HUDEP-2 (cell line): ENCODE results near the gene UBASH3B.
"Not testable (repeated sequence)": the region's sequence is repeated elsewhere in the genome, so short reads cannot be mapped to it uniquely, and the experiment has no call there.

Source experiments
- DNase-seq, 76 experiments: peaks; one replicate each; lab custom pipeline; 2025; ENCODE audit not compliant: unreplicated experiment in 76 of 76; lab: John Stamatoyannopoulos, UW

The UBASH3B gene

GRCh38 chr11:122833846-122834464 lies 178.4 kb downstream of the UBASH3B start:
- no peak for DNase-seq

- DNase-seq = no peak
These were observed 181.4 kb downstream of the UBASH3B start for GRCh38 chr11:122836916-122837315.

- DNase-seq = no peak
These were observed 182.2 kb downstream of the UBASH3B start for GRCh38 chr11:122837528-122838346.

DNA sequence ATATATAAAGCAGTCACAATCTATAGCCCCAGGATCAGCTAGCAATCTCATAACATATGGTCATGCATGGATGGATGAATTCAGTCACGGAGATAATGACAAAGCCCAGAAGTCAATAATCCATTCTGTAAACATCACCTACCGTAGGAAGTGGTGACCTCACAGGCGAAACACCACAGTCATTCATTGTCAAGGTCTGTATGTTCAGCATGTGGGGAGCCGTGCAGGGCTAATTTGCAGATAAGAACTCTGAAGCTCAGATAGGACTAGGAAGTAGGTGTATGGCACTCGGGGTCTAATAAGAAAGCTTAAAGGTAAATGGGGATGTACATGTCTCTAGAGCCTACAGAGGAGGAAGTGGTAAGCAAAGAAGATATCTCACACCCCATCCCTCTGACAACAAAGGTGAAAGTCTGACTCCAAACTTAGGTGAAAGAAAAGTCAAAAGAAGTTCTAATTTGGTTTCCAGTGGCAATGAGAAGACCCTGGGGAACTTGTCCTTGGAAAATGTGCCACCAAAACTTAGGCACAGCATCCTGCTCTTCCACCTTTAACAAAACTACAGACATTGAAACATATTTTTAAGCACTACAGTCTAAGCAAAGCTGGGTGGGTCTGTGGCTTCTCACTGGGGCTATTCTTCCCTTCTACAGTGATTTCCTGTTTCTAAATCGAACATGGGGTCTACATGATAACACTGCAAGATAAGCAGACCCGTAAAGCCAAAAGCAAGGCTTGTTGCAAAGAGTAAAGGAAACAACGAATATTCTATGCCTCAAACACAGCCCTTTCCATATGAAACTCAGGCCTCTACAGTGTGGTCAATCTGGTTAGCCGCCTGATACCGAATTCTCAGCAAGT lies 188.0 kb downstream of the UBASH3B start:
- no peak for DNase-seq

DNA sequence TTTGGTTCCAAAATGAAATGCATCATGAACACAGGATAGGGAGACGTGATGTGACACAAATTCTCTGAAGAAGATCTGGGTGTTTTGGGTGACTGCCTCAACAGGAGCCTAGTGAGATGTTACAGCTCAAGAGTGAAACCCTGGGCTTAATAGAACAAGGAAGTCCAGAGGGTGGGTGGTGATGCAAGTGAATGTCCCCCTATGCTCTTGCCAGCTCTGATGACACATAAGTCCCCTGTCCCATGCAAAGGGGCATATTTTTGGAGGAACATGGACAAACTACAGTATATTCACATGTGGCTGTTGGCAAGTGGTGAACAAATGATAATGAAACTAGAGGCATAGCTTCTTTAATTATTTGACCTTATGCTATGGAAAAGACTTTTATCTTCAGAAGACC lies 191.9 kb downstream of the UBASH3B start:
- no peak for DNase-seq

DNA sequence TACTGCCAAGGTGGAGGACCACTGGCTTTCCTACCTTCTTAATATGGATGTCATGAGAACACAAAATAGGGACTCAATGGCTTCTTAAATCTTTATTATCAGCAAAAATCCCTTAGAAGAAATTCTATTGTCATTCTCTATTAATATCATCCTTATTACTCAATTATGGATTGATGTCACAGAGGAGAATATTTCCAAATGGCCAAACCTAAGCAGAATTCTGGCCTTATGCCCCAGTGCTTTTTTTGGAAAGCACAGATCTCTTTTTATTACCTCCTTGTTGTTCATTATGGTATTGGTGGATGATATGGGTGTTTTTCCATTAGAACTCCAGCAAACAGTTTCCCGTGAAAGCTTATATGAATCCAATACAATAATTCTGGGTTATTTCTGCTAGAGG lies 192.7 kb downstream of the UBASH3B start:
- DNase-seq = no peak

DNA sequence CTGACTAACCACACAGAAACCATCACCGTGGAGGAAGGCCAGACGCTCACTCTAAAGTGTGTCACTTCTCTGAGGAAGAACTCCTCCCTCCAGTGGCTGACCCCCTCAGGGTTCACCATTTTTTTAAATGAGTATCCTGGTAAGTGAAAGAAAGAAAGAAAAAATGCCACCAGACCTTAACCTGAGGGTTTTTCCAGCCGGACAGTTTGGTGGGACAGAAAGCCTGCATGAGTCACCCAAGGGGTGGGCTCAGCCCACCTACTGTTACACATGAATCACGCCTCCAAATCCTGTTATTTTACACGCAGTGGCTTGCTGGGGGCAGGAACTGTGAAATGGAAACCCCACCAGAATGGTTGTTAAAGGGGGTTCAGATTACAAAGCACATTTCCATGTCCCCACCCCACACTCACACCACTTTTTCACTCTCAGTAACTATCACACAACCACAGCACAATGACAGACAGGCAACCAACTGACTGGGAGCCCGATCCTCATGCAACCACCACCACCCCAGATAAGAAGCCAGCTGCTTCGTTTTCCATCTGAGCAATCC lies 194.6 kb downstream of the UBASH3B start:
- peak in 2 of 76 experiments; percentile 9 to 33 for DNase-seq

DNA sequence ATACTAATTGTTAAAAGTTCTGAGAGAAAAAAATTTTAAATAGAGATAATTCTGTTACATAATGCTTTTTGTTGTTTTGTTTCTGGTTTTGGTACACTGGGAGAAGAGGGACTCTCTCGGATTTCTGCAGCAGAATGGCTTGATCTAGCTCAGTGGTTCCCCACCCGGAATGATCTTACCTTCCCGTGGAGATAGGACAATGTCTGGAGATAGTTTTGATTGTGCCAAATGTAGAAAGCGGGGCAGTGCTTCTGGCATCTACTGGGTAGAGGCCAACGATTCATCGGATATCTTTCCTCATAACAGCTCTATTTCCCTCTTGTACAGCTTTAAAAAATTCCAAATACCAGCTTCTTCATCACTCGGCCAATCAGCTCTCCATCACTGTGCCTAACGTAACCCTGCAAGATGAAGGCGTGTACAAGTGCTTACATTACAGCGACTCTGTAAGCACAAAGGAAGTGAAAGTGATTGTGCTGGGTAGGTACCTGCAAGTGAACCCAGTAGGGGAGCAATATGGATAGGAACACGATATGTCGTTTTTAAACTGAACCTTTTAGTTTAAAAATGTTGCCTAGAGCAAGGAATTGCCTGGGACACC lies 195.9 kb downstream of the UBASH3B start:
- DNase-seq = no peak

- DNase-seq = peak in 1 of 76 experiments; percentile 1
These were observed 196.7 kb downstream of the UBASH3B start for GRCh38 chr11:122852074-122852795.

GRCh38 chr11:122852796-122853160 lies 197.3 kb downstream of the UBASH3B start:
- DNase-seq = no peak

- no peak for DNase-seq
These were observed 197.7 kb downstream of the UBASH3B start for GRCh38 chr11:122853261-122853660.

- peak in 42 of 76 experiments; percentile 2 to 75 (median 39) for DNase-seq
These were observed 198.5 kb downstream of the UBASH3B start for GRCh38 chr11:122853971-122854446.

GRCh38 chr11:122861631-122862030 lies 206.1 kb downstream of the UBASH3B start:
- DNase-seq = no peak

GRCh38 chr11:122862091-122862490 lies 206.6 kb downstream of the UBASH3B start:
- DNase-seq = no peak

DNA sequence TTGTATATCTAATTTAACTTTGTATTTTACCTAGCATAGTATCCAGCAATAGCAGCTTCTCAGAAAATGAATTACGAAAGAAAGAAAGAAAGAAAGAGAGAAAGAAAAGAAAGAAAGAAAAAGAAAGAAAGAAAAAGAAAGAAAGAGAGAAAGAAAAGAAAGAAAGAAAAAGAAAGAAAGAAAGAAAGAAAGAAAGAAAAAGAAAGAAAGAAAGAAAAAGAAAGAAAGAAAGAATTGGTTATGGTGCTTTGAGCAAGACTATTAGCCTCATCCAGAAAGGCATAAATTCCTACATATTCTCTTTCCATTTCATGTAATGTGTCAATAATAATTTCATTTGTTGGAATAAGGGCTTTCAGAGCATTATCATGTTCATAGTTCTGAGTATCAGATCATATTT lies 207.6 kb downstream of the UBASH3B start:
- not testable (repeated sequence) for DNase-seq

DNA sequence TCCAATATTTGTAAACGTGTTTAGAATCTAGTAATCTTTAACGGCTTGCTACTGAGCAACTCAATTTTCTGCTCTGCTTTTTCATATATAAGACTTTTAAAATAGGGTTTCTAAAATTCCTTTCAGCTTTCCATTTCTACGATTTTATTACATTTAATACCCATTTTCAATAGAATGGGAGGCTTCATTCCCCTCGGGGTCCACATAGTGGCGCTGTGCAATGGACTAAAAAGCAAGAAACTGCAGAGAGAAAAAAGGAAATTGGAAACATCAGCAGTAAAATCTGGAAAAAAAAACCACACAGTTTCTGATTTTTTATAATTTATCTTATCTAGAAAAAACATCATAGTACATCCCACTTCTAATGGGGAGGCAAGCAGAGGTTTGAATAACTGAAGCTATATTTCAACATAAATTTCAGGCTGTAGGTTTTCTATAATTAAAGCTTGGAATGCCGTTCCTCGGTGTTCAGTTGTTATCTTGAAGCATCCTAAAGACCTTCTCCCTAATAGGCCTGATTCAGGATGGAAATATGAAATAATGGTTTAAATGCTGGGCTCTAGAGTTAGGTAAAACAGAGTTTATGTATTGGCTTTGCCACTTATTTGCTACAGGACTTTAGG lies 208.3 kb downstream of the UBASH3B start:
- peak in 24 of 76 experiments; percentile 2 to 39 (median 12) for DNase-seq
